AG09319 (cell line): ENCODE results near the gene SORBS1.

ENCODE experiments used
- DNase-seq: peaks from one replicate; pipeline ENCODE4 v3.0.0-alpha.2; 2010; ENCODE audit warnings: low read depth; ENCODE audit errors: extremely low read depth
- TF ChIP-seq, protein P1 (sequence below): IDR thresholded peaks from 2 replicates; pipeline ENCODE4 v1.5.1; 2011; ENCODE audit warnings: low read depth, mild to moderate bottlenecking, inconsistent platforms, low read length, moderate library complexity

The SORBS1 gene

DNA sequence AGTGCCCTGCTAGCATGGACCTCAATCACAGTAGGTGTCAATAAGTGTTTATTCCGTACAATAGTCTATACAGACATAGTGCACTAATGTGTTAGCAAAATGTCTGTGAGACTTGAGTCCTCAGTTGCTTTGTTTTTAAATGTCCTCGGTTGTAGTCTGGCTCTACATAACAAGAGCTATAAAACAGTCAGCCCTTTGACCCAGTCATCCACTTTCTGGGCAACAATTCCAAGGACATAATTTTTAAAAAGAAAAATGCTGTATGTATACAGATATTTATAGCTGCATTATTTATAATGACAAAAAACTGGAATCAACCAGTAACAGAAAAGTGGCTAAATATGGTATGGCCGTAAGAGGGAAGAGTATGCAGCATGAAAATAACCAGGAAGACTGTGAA is 267.5 kb downstream of the SORBS1 start:
- no peak for DNase-seq
- TF ChIP-seq, protein P1, sequence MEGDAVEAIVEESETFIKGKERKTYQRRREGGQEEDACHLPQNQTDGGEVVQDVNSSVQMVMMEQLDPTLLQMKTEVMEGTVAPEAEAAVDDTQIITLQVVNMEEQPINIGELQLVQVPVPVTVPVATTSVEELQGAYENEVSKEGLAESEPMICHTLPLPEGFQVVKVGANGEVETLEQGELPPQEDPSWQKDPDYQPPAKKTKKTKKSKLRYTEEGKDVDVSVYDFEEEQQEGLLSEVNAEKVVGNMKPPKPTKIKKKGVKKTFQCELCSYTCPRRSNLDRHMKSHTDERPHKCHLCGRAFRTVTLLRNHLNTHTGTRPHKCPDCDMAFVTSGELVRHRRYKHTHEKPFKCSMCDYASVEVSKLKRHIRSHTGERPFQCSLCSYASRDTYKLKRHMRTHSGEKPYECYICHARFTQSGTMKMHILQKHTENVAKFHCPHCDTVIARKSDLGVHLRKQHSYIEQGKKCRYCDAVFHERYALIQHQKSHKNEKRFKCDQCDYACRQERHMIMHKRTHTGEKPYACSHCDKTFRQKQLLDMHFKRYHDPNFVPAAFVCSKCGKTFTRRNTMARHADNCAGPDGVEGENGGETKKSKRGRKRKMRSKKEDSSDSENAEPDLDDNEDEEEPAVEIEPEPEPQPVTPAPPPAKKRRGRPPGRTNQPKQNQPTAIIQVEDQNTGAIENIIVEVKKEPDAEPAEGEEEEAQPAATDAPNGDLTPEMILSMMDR: no peak

DNA sequence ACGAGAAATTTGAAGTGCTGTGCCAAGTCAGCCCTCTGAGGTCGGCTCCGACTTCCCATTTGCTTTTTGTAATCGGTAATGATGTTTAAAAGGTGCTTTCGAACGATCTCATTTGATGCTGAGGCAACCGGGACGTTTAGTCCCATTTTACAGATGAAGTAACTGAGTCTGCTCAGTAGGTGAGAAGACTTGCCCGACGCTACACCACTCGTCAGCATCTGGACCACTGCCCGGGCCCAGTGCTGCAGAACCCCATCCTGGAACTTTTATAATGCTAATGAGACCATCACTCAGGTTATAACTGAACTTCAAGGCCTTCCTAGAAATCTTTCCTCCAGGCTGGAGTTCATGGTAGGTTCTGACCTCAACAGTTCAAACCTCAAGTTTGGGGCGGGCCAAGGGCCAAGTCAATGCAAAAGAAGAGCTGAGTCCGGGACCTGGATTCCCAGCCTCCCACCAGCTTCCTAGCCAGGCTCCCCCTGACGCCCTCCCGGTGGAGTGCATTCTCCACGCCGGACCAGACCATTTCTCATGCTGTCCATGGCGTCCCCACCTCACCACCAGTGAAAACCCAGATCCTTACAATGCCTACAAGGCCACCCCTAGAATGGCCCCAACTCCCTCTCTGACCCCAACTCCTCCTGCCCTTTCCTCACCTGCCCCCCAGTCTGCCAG is 269.7 kb downstream of the SORBS1 start:
- TF ChIP-seq, protein P1: no peak
- DNase-seq: no peak

DNA sequence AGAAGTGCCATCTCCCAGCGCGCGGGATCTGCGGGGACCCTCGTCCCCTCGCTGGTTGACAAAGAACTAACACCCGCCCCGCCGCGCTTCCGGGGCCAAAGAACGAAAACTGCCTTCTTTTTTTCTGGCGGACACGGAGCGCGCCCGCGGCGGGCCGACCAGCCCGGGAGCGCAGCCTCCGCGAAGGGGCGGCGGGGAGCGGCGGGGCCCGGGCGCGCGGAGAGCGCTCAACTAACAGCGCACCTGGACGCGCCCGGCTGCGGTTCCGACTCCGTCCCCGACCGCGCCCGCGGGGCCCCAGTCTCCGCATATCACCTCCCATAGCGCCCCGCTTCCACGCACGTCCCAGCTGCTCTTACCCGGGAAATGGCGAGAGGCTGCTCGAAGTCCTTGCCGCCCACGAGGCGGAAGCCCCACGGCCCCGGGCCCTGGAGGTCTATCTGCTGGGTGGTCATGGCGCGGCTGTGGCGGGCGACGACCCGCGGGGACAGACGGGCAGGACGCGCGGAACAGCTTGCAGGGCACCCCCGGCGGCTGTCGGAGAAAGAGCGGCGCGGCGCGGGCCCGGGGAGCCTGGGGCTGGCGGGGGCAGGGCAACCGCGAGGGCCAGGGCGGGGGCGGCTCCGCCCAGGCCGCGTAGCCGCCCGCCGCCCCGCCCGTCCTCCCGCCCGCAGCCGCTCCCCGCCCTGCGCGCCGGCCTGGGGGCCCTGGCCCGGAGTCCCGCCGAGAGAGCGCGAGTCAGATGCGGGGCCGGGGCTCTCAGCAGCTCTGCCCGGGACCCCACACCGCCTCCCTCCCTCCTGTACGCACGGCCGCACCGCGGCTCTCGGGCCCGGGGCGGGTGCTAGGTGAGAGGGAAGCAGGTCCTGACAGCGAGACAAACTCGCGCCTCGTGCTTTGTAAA is 270.5 kb downstream of the SORBS1 start, which contains the start of gene PDLIM1:
Gene PDLIM1 (minus strand): TSS at position 543 of the 904 bp plus-strand sequence. CDS start 88 bp downstream, at position 455.
- no peak for DNase-seq
- TF ChIP-seq, protein P1: peak; percentile 13

DNA sequence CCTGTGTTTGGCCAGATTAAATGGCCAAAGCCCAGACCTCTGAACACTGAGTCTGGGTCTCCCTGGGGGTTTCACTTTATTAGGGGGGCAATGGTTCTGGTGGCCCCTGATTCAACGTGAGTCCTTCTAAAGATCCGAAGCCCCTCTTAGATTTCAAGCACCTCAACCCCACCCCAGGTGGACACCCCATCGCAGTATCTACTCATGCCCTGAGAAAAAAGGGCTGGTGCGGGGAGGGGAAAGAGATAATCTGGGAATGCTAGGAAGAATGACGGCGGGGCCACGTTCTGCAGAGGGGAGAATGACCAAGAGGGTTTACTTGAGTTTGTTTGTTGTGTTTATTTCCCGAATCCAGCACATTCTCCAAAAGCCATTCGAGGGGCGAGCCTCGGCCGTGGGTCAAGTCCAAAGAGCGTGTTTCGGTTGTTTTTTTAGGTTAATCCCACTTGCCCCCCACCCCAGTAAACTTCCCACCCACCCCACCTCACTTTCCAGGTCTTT is 271.2 kb downstream of the SORBS1 start:
- TF ChIP-seq, protein P1: peak; percentile 0; the same call in 1 of the 2 replicates
- DNase-seq: no peak

DNA sequence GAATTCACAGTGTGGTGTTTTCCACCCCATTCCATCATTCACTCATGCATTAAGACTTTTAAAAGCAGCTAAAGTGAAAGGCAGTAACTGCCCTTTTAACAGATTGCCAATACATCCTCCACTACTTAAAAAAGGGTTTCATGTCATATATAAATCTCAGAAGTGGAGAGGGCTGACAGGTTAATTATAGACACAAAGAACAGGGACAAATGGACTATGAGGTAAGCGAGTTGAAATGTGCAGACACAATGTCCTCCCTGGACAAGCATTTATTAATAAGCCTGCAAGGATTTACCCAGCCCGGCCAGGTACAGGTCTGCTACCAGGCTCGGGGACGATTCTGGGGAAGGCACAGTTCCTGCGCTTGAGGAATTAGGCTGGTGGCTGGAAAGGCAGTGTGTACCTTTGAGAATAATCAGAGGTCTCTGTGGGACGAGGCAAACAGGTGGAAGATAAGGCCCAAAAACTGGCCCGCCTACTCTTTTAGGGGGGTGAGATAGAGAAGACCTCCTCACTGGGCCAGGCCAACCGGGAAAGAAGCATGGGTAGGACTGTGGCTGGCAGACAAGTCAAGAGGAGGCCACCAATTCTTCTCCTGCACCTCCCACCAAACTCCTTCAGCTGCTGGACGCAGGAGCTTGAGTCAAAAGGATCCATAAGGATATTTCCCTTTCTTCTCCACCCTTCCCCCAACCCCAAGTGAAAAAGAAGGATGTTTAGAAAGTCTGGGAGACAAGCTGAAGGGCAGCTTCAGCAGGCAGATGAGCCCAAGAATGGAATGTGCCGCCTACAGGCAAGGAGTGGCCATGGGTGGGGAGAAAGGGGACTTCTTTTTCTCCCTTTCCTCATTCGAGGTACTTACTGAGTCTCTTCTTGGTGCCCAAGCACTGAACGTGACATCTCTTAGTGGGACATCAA is 271.9 kb downstream of the SORBS1 start:
- DNase-seq: no peak
- TF ChIP-seq, protein P1: peak; percentile 0; the same call in 1 of the 2 replicates

DNA sequence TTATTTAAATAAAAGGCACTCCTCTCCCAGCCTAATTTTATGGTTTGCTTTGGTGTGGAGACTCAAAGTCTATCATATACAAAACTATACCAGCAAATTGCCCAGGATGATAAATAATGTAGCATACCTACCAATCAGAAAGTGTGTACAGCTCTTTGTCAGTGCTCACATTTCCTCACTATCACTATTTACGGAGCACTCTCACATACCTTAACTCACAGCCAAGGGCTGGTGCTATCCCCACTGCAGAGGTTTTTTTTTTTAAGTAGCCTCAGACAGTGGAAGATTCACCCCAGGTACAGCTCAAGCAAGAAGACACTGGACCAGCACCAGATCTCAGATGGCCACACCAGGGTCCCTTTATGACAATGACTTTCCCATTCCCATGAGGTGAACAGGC is 272.9 kb downstream of the SORBS1 start:
- TF ChIP-seq, protein P1: no peak

More for the DNA sequence above, 272.9 kb downstream of the SORBS1 start:
- DNase-seq: no peak
